Keratinocyte (primary cell): Measurements from ENCODE around the gene RTP5. TPM values are rescaled to one million over a fixed set of nuclear protein-coding genes. Genes with fewer than 3 reads are reported as not detected.

Experiments used
- DNase-seq: peaks from one replicate; pipeline ENCODE4 v3.0.0-alpha.2; 2011; ENCODE audit warnings: low read depth, missing footprints, low spot score
- FAIRE-seq: peaks from 2 replicates; lab custom pipeline; 2011; peaks lifted over from hg19 to GRCh38; lab: Jason Lieb, UNC
- H2AFZ ChIP-seq: 2 replicates; pipeline ENCODE4 v1.6.0; 2012; ENCODE audit warnings: low read length, control low read depth, inconsistent platforms; ENCODE audit not compliant: control insufficient read depth
- H3K27ac ChIP-seq: 2 replicates; pipeline ENCODE4 v1.5.1; 2011; ENCODE audit warnings: low read length; ENCODE audit not compliant: control insufficient read depth, insufficient read depth
- H3K27me3 ChIP-seq: 3 replicates; pipeline ENCODE4 v1.6.0; 2011; ENCODE audit warnings: low read length; ENCODE audit not compliant: control insufficient read depth, insufficient read depth; ENCODE audit errors: extremely low read depth
- H3K36me3 ChIP-seq, 2 experiments: 2 replicates in 1 of 2; 3 replicates in 1 of 2; pipeline ENCODE4 v1.5.1; 2011; ENCODE audit warnings: low read length in 2 of 2, mild to moderate bottlenecking in 1 of 2; ENCODE audit not compliant: control insufficient read depth in 2 of 2, insufficient read depth in 2 of 2; ENCODE audit errors: extremely low read depth in 1 of 2
- H3K4me1 ChIP-seq: 3 replicates; pipeline ENCODE4 v1.5.1; 2011; ENCODE audit warnings: low read length; ENCODE audit not compliant: control insufficient read depth, insufficient read depth; ENCODE audit errors: extremely low read depth
- H3K4me2 ChIP-seq: 3 replicates; pipeline ENCODE4 v1.6.0; 2011; ENCODE audit warnings: low read depth, low read length; ENCODE audit not compliant: control insufficient read depth, insufficient read depth; ENCODE audit errors: extremely low read depth
- H3K4me3 ChIP-seq, 3 experiments: fragments of 200-600 bp in 1 of 3; sonication (generic) in 1 of 3; 2 replicates in 2 of 3; 3 replicates in 1 of 3; pipeline ENCODE4 v1.5.1; 2011 to 2016; ENCODE audit warnings: low read length in 3 of 3, mild to moderate bottlenecking in 3 of 3, control low read depth in 2 of 3, inconsistent platforms in 1 of 3, low read depth in 1 of 3, mixed read lengths in 1 of 3, mixed run types in 1 of 3, moderate library complexity in 1 of 3; ENCODE audit not compliant: control insufficient read depth in 2 of 3, insufficient read depth in 2 of 3; ENCODE audit errors: extremely low read depth in 1 of 3
- H3K79me2 ChIP-seq: 2 replicates; pipeline ENCODE4 v1.6.0; 2012; ENCODE audit warnings: low read length; ENCODE audit not compliant: control insufficient read depth, insufficient read depth
- H3K9ac ChIP-seq: 3 replicates; pipeline ENCODE4 v1.6.0; 2011; ENCODE audit warnings: low read length; ENCODE audit not compliant: control insufficient read depth, insufficient read depth; ENCODE audit errors: extremely low read depth
- H3K9me1 ChIP-seq: 3 replicates; pipeline ENCODE4 v1.6.0; 2011; ENCODE audit warnings: low read length; ENCODE audit not compliant: control insufficient read depth, insufficient read depth; ENCODE audit errors: extremely low read depth
- H3K9me3 ChIP-seq: 2 replicates; pipeline ENCODE4 v1.5.1; 2012; ENCODE audit warnings: low read depth, low read length; ENCODE audit not compliant: control insufficient read depth
- H4K20me1 ChIP-seq: 3 replicates; pipeline ENCODE4 v1.6.0; 2011; ENCODE audit warnings: low read length; ENCODE audit not compliant: control insufficient read depth, insufficient read depth; ENCODE audit errors: extremely low read depth
- EZH2 ChIP-seq: IDR thresholded peaks from one replicate; pipeline ENCODE4 v1.6.1; 2012; ENCODE audit warnings: inconsistent platforms, mild to moderate bottlenecking, low read length, moderate library complexity
- dilution Hi-C: fragments of 300-500 bp; cut with MboI; formaldehyde crosslinking; loops from one replicate; pipeline ENCODE4 v1.7.0; 2020; ENCODE audit warnings: low sequenced_read_pairs; ENCODE audit not compliant: extremely low pct_ligation_motif_present
- polyA plus RNA-seq, 5 experiments: library from polyadenylated mRNA; depleted of rRNA in 3 of 5; stranded (reverse) in 3 of 5; stranded (forward) in 1 of 5; unstranded in 1 of 5; fragments of >200 nt; gene quantifications; 1 replicate in 1 of 5; 2 replicates in 3 of 5; 3 replicates in 1 of 5; pipeline versions ENCODE4 v1.2.1 to v1.2.3, GENCODE V29; 2011 to 2012; ENCODE audit warnings: missing spikeins in 2 of 5, low read depth in 1 of 5, low replicate concordance in 1 of 5
- TF ChIP-seq, protein P1 (sequence below), 3 experiments: IDR thresholded peaks in 1 of 3; conservative IDR thresholded peaks in 1 of 3; optimal IDR thresholded peaks in 1 of 3; 2 replicates in 2 of 3; 3 replicates in 1 of 3; pipeline versions ENCODE3 to v1.5.1; 2011; ENCODE audit warnings: low read length in 3 of 3, mild to moderate bottlenecking in 3 of 3, moderate library complexity in 2 of 3, control low read depth in 1 of 3, inconsistent platforms in 1 of 3; ENCODE audit not compliant: insufficient read depth in 2 of 3; ENCODE audit errors: extremely low read depth in 1 of 3

The RTP5 gene
- polyA plus RNA-seq, 1 donor (not counting 4 experiments of a cell fraction or from before 2014, with no cell fraction given), result not detected

DNA sequence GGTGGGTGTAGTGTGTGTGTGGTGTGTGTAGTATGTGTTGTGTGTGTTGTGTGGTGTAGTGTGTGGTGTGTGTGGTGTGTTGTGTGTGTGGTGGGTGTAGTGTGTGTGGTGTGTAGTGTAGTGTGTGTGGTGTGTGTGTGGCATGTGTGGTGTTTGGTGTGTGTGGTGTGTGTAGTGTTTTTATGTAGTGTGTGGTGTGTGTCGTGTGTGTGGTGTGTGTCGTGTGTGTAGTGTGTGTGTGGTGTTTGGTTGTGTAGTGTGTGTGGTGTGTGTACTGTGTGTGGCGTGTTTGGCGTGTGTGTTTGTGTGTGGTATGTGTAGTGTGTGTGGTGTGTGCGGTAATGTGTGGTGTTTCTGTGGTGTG, 4.7 kb upstream of the RTP5 start:
- FAIRE-seq, result no peak
- Histone ChIP-seq H3K9ac (no peak overlapping the region), H2AFZ (no peak overlapping the region), H4K20me1 (peaks cover 4% of the 10 kb centered on the region), H3K9me1 (no peaks in the 10 kb centered on the region), H3K4me3 (no peak overlapping the region), H3K27me3 (peaks cover 71% of the 10 kb centered on the region), H3K4me1 (peaks cover under 1% of the 10 kb centered on the region), H3K27ac (no peak overlapping the region), H3K9me3 (no peaks in the 10 kb centered on the region), H3K36me3 (no peaks in the 10 kb centered on the region), H3K4me2 (no peak overlapping the region), H3K79me2 (no peaks in the 10 kb centered on the region)
- TF ChIP-seq, protein P1, sequence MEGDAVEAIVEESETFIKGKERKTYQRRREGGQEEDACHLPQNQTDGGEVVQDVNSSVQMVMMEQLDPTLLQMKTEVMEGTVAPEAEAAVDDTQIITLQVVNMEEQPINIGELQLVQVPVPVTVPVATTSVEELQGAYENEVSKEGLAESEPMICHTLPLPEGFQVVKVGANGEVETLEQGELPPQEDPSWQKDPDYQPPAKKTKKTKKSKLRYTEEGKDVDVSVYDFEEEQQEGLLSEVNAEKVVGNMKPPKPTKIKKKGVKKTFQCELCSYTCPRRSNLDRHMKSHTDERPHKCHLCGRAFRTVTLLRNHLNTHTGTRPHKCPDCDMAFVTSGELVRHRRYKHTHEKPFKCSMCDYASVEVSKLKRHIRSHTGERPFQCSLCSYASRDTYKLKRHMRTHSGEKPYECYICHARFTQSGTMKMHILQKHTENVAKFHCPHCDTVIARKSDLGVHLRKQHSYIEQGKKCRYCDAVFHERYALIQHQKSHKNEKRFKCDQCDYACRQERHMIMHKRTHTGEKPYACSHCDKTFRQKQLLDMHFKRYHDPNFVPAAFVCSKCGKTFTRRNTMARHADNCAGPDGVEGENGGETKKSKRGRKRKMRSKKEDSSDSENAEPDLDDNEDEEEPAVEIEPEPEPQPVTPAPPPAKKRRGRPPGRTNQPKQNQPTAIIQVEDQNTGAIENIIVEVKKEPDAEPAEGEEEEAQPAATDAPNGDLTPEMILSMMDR (optimal IDR thresholded peaks at IDR 0.05 in 1 of 3, IDR thresholded peaks at IDR 0.05 in 1 of 3, conservative IDR thresholded peaks at IDR 0.05 in 1 of 3; ENCODE audit: extremely low read depth in 1 of 3, insufficient read depth in 2 of 3, low read length in 3 of 3), result no peak
- no peak for TF ChIP-seq EZH2
- dilution Hi-C loops, result no loop called here
- DNase-seq, result no peak

DNA sequence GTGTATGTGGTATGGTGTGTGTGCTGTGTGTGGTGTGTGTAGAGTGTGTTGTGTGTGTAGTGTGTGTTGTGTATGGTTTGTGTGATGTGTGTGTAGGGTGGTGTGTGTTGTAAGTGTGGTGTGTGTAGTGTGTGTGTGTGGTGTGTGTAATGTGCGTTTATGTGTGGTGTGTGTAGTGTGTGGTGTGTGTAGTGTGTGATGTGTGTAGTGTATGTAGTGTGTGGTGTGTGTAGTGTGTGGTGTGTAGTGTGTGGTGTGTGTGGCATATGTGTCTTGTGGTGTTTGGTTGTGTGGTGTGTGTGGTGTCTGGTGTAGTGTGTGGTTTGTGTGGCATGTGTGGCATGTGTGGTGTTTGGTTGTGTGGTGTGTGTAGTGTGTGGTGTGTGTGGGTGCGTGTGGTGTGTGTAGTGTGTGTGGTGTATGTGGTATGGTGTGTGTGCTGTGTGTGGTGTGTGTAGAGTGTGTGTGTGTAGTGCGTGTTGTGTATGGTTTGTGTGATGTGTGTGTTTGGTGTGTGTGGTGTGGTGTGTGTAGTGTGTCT, 4.0 kb upstream of the RTP5 start:
- H3K4me3 ChIP-seq, result no peak overlapping the region
- H3K9ac ChIP-seq, result no peak overlapping the region
- H4K20me1 ChIP-seq, result peaks cover 4% of the 10 kb centered on the region
- H3K9me3 ChIP-seq, result no peaks in the 10 kb centered on the region
- peaks cover 70% of the 10 kb centered on the region for H3K27me3 ChIP-seq
- DNase-seq, result no peak
- no peak overlapping the region for H3K4me2 ChIP-seq
- no peak overlapping the region for H3K27ac ChIP-seq
- FAIRE-seq, result no peak
- no peaks in the 10 kb centered on the region for H3K4me1 ChIP-seq
- H3K79me2 ChIP-seq, result no peaks in the 10 kb centered on the region
- no peak overlapping the region for H2AFZ ChIP-seq
- H3K36me3 ChIP-seq, result no peaks in the 10 kb centered on the region
- dilution Hi-C loops, result no loop called here
- no peaks in the 10 kb centered on the region for H3K9me1 ChIP-seq
- no peak for TF ChIP-seq EZH2
- TF ChIP-seq, protein P1 (optimal IDR thresholded peaks at IDR 0.05 in 1 of 3, IDR thresholded peaks at IDR 0.05 in 1 of 3, conservative IDR thresholded peaks at IDR 0.05 in 1 of 3; ENCODE audit: extremely low read depth in 1 of 3, insufficient read depth in 2 of 3, low read length in 3 of 3), result no peak
